Stimulated activated CD4-positive, alpha-beta T cell treated with anti-CD3 and anti-CD28 coated beads, Interleukin-1b, Interleukin-23, amount 100 ng/mL, for 48 hours (primary cell): ENCODE measurements around the gene BTBD9.

ENCODE experiments used
- DNase-seq: peaks from one replicate; pipeline ENCODE4 v3.0.0-alpha.2; 2020

The BTBD9 gene

GRCh38 chr6:38503960-38504682, 135.6 kb downstream of the BTBD9 start:
- no peak for DNase-seq

GRCh38 chr6:38503032-38503773, 136.5 kb downstream of the BTBD9 start:
- no peak for DNase-seq

DNA sequence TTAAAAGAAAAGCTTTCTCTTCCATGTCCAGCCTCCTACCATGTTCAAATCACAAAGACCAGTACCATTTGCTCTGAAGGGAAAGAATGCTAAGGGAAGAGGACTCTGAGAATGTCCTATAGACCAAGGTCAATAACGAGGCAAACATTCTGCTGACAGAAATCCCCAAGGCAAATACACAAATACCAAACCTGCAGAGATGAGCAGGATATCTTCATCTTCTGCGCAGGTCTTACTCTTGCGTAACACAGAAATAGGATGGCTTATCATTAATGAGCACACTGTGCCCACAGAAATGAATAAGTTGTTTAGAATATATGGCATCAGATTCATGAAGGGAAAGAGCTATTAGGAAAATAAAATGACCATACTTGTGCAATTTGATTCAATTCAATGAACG, 137.3 kb downstream of the BTBD9 start:
- DNase-seq: no peak

DNA sequence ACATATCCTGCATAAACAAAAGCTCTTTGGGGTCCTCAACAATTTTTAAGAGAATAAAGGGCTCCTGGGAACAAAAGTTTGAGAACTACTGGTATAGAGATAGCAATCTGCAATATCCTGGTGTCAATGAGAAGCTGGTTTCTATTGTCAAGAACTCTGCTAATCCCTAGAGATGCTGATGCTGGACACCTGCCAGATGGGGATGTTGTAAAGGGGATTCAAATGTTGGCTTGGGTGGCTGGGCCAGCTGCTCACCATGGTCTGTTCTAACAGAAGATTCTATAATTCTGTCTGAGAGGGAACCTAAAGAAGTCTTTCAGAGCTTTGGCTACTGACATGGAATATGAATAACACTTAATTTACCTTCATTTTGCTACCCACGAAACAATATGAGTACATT, 137.8 kb downstream of the BTBD9 start:
- no peak for DNase-seq

DNA sequence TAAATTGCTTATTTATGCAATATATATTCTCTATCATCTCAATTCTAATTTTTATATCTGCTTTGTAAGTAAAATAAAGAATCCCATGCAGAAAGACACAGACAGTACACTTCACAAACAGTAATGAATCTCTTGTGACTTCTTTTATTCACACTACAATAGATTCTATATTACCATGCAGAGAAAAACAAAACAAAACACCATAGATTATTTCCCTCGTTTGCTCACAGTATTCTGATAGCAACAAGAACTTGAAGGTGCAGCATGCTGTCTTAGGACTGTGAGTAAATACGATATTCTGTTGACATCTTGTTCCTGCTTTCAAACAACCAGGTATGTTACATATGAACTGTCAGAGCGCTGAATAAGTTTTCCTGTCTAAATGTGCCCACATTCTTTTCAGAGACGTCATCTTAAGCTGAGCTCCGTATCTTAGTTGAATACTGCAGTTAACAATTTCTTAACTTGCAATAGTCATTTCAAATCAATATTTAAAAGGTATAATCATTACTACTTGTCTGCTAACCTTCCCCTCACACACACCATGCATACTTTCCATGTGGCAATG, 140.1 kb downstream of the BTBD9 start:
- no peak for DNase-seq

DNA sequence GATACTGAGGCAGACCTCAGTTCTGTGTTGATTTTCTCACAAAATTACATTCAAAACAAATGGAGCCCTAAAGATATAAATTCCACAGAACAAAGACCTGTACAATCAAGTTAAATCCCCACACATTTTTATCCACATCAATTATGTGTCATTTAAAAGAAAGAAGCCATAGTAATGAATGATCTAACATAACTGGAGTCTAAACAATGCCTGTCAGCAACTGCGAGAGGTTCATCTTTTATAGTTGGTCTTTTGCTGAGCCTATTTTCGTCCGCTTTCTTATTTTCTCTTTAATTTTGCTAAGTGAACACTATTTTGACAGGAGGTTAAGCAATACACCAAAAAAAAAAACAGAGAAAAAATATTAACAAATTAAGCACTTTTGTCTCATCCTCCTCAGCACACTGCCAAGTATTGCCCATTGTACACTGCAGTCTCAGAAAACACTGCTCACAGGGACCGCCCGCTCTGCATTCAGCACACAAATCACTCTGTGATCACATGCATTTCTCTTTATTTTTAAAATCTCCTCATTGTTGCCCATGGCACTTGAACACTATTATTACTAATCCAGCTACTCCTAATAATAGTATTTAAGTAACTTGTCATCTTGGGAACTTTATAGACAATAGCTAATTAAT, 140.8 kb downstream of the BTBD9 start:
- no peak for DNase-seq

- DNase-seq: no peak
Measured at GRCh38 chr6:38498085-38498484, 141.6 kb downstream of the BTBD9 start.

DNA sequence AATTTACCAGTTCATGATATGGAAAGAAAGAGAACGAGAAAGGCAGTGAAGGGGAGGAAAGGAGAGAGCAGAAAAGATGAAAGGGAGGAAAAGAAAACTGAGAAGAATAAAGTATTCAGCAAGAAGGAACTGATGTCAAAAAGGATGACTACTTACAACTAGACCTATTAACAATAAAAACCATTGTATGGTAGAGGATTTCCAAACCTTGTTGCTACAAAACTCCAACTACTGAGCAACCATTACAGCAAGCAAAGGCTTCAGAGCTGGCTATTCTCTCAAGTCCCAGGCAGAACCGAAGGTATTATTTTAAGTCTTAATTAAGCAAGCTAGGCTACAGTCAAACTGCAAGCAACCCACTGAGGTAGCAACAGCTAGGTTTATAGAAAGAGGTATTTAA, 142.2 kb downstream of the BTBD9 start:
- no peak for DNase-seq

- DNase-seq: peak; percentile 14
Measured at GRCh38 chr6:38495922-38496635, 143.7 kb downstream of the BTBD9 start.

DNA sequence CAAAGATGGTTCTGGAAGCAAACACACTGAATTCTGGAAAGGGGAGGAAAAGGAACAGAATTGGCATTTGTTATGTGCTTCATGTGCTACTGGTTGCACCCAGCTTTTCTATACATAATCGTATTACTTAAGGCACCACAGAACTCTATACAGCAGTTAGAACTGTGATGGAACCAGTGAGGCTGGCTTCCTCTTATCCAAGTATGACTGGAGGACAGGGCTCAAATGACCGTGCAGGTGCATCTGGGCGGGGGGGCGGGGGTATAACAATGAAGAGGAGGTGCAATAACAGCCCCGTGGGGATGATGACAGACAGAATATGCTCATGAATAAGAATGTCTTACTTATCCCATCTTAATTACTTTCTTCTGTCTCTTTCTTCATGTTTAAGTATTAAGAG, 144.2 kb downstream of the BTBD9 start:
- DNase-seq: peak; percentile 6

- peak; percentile 76 for DNase-seq
Measured at GRCh38 chr6:38493931-38494547, 145.7 kb downstream of the BTBD9 start.

- DNase-seq: no peak
Measured at GRCh38 chr6:38492031-38492430, 147.7 kb downstream of the BTBD9 start.

DNA sequence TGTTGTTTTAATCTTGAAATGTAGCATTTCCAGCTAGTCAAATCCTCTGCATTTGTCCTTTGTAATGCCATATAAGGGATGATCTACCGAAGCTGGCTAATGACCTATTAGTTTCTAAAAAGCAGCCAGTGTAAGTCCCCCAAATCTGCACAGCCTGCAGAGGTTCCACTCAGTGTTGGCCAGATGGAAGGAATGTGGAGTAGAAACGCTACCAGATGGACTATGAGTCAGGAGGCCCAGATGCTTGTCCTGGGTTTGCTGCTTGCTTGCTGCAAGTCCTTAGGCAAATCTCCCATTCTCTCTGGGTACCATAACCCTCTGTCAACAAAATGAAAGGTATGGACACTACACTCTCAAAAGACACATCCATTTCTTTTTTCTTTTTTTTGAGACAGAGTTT, 149.8 kb downstream of the BTBD9 start:
- DNase-seq: no peak

- no peak for DNase-seq
Measured at GRCh38 chr6:38487423-38487822, 152.3 kb downstream of the BTBD9 start.

DNA sequence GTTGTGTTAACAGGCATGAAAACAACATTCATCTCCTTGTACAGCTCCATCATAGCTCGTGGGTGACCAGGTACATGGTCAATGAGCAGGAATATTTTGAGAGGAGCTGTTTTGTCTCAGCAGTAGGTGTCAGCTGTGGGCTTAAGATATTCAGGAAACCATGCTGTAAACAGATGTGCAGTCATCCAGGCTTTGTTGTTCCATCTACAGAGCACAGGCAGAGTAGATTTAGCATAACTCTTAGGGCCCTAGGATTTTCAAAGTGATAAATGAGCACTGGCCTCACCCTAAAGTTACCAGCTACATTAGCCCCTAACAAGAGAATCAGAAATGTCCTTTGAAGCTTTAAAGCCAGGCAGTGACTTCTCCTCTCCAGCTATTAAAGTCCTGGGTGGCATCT, 154.2 kb downstream of the BTBD9 start:
- no peak for DNase-seq

DNA sequence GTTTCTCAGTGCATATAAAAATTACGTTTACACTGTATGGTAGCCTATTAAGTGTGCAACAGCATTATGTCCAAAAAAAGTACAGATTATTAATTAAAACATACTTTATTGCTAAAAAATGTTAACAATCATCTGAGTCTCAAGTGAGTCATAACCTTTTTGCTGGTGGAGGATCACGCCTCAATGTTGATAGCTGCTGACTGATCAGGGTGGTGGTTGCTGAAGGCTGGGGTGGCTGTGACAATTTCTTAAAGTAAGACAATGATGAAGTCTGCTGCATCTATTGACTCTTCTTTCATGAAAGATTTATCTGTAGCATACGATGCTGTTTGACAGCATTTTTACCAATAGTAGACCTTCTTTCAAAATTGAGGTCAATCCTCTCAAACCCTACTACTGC, 155.1 kb downstream of the BTBD9 start:
- DNase-seq: no peak

- DNase-seq: no peak
Measured at GRCh38 chr6:38483526-38483925, 156.2 kb downstream of the BTBD9 start.

- no peak for DNase-seq
Measured at GRCh38 chr6:38482466-38482865, 157.3 kb downstream of the BTBD9 start.

DNA sequence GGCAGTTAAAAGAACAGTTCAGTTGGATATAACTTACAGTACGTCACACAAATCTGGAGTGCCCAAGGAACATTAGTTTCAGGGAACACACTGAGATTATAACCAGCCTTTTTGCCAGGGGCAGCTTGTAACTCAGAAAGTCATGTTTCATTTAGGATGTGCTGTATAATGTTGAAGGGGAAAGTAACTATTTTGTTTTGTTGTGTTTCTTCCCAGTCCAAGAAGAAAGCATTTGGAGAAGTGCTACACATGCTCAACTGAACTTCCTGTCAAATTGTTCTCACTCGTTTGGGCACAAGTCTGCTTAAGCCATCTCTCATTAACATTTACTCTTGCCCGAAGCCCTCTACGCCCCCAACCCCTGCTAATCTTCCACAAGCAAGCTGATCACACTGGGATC, 157.9 kb downstream of the BTBD9 start:
- no peak for DNase-seq

- DNase-seq: no peak
Measured at GRCh38 chr6:38481211-38481836, 158.4 kb downstream of the BTBD9 start.

DNA sequence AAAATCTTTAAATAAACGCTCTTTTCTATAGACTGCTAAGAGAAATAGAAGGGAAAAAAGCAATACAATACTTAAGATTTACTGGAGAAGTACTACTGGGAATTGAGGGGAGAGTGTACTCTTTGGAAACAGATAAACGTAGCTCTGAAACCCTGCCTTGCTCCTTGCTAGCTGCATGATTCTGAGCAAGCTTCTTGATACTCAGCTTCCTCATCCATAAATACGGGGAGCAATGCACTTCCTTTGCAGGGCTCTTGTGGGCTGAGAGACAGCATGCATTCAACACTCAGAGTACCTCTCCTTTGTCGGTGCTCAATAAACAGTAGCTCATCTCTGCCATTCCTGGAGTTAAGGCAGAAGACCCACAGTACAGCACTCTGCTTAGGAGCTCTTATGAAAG, 159.7 kb downstream of the BTBD9 start:
- DNase-seq: no peak

GRCh38 chr6:38479331-38479730, 160.4 kb downstream of the BTBD9 start:
- no peak for DNase-seq
